ENCODE measurements around the gene EPB41.

DNA sequence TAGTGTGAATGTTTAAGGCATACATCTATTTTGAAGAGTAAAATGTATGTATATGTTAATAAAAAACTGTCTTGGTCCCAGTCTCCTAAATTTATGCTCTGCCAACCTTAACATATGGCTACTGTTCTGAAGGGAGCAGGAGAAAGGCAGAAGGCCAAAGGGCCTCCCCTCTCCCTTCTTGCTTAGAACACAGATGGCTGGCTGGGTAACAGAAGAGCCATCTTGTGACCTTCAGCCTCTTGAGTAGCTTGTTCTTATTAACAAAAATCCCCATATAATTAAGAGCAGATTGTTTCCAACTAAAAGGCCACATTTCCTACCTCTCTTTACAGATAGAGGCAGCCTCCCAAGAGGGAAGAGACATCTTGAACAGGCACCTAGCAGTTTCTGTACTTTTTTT, 36.1 kb downstream of the EPB41 start:
- no peak for TF ChIP-seq CTCF (IDR thresholded peaks at IDR 0.05; ENCODE audit: low read depth, low read length)
- no peak for TF ChIP-seq POLR2A (IDR thresholded peaks at IDR 0.05; ENCODE audit: extremely low read depth, insufficient read length)
